ENCODE measurements around the gene ASAP3.

DNA sequence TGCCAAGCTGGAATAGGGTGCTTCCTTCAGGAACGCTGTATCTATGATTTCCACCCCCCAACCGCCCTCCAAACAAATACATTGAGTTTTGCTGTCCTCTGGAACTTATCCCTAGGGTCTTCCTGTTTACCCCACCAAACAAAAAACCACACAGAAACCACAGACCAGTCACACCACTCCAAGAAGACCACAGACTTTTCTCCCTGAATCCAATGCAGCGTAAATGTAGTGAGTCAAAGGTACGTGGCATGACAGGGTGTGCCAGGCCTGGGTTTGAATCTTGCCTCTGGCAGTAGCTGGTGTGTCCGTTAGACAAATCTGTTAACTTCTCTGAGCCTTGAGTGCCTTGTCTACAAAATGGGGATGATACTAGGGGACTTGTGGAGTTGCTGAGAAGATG lies 27.8 kb downstream of the ASAP3 start:
- no peak for TF ChIP-seq POLR2A (IDR thresholded peaks at IDR 0.05)
- no peak for TF ChIP-seq EP300 (IDR thresholded peaks at IDR 0.05)
- no peak for TF ChIP-seq CTCF (IDR thresholded peaks at IDR 0.05)
